AG20443 (cell line): ENCODE measurements around the gene ACTG2.

ENCODE experiments used
- DNase-seq: peaks from one replicate; pipeline ENCODE4 v3.0.0; 2012; ENCODE audit warnings: low spot score, mixed read lengths

ACTG2 gene

GRCh38 chr2:73914667-73915066 lies 21.9 kb downstream of the ACTG2 start:
- no peak for DNase-seq

GRCh38 chr2:73915437-73915993 lies 22.7 kb downstream of the ACTG2 start:
- DNase-seq = no peak

- DNase-seq = no peak
Observed at GRCh38 chr2:73916666-73917065, 23.9 kb downstream of the ACTG2 start.

- DNase-seq = no peak
Observed at GRCh38 chr2:73917296-73917695, 24.5 kb downstream of the ACTG2 start.

- DNase-seq = no peak
Observed at GRCh38 chr2:73917696-73918207, 24.9 kb downstream of the ACTG2 start.

GRCh38 chr2:73918856-73919255 lies 26.0 kb downstream of the ACTG2 start:
- DNase-seq = no peak

- no peak for DNase-seq
Observed at GRCh38 chr2:73919596-73920228, 26.9 kb downstream of the ACTG2 start.

GRCh38 chr2:73920577-73921545 lies 28.1 kb downstream of the ACTG2 start:
- peak; percentile 43 for DNase-seq

- DNase-seq = no peak
Observed at GRCh38 chr2:73921581-73921980, 28.8 kb downstream of the ACTG2 start.

- no peak for DNase-seq
Observed at GRCh38 chr2:73922681-73923080, 29.9 kb downstream of the ACTG2 start.

GRCh38 chr2:73925033-73925704 lies 32.4 kb downstream of the ACTG2 start:
- no peak for DNase-seq

GRCh38 chr2:73925853-73926492 lies 33.2 kb downstream of the ACTG2 start:
- DNase-seq = no peak

GRCh38 chr2:73926493-73927327 lies 33.9 kb downstream of the ACTG2 start, which contains the start of gene DGUOK:
Gene DGUOK, plus strand, starts transcription at chr2:73926880. Its CDS starts 31 bp downstream, at chr2:73926911.
- DNase-seq = peak; percentile 98

- no peak for DNase-seq
Observed at GRCh38 chr2:73927344-73927743, 34.5 kb downstream of the ACTG2 start.

GRCh38 chr2:73928963-73929347 lies 36.1 kb downstream of the ACTG2 start:
- DNase-seq = no peak

- no peak for DNase-seq
Observed at GRCh38 chr2:73930386-73930785, 37.6 kb downstream of the ACTG2 start.

GRCh38 chr2:73931531-73932500 lies 39.0 kb downstream of the ACTG2 start:
- DNase-seq = peak; percentile 19

- no peak for DNase-seq
Observed at GRCh38 chr2:73933194-73933593, 40.4 kb downstream of the ACTG2 start.

GRCh38 chr2:73935641-73936040 lies 42.8 kb downstream of the ACTG2 start:
- DNase-seq = no peak
